HG02678 (cell line): ENCODE data around the gene METTL23.
"Not testable (repeated sequence)": the region's sequence is repeated elsewhere in the genome, so short reads cannot be mapped to it uniquely, and the experiment has no call there.

ENCODE experiments used
- ATAC-seq: cut with Tn5 transposase; IDR thresholded peaks from one replicate; pipeline ENCODE4 v1.9.1; 2021; ENCODE audit warnings: mild to moderate bottlenecking, moderate library complexity; ENCODE audit not compliant: unreplicated experiment

METTL23 gene

GRCh38 chr17:76732734-76733617 is 6.3 kb downstream of the METTL23 start:
- no peak for ATAC-seq

- no peak for ATAC-seq
These were observed 6.9 kb downstream of the METTL23 start for GRCh38 chr17:76733618-76733957.

GRCh38 chr17:76734080-76734840 is 7.6 kb downstream of the METTL23 start:
- ATAC-seq: no peak

- ATAC-seq: no peak
These were observed 8.4 kb downstream of the METTL23 start for GRCh38 chr17:76735006-76735405.

GRCh38 chr17:76735586-76736348 is 9.1 kb downstream of the METTL23 start:
- no peak for ATAC-seq

GRCh38 chr17:76736349-76737081 is 9.9 kb downstream of the METTL23 start:
- ATAC-seq: peak; percentile 9

- peak; percentile 67 for ATAC-seq
These were observed 10.5 kb downstream of the METTL23 start, which contains the start of gene SRSF2 for GRCh38 chr17:76737082-76737675. Gene SRSF2 (minus strand): TSS chr17:76737331. CDS start chr17:76737160, 171 bp downstream.

- peak; percentile 63 for ATAC-seq
These were observed 11.2 kb downstream of the METTL23 start, which contains the start of gene MFSD11 for GRCh38 chr17:76737676-76738467. Gene MFSD11 (plus strand): TSS chr17:76738119. CDS start chr17:76738353, 234 bp downstream.

GRCh38 chr17:76738468-76738850 is 11.8 kb downstream of the METTL23 start:
- no peak for ATAC-seq

- ATAC-seq: not testable (repeated sequence)
These were observed 13.0 kb downstream of the METTL23 start for GRCh38 chr17:76739568-76740115.

GRCh38 chr17:76740329-76741118 is 13.9 kb downstream of the METTL23 start:
- no peak for ATAC-seq

- no peak for ATAC-seq
These were observed 16.3 kb downstream of the METTL23 start for GRCh38 chr17:76742958-76743357.

- no peak for ATAC-seq
These were observed 18.1 kb downstream of the METTL23 start for GRCh38 chr17:76744747-76745146.

- ATAC-seq: not testable (repeated sequence)
These were observed 19.1 kb downstream of the METTL23 start for GRCh38 chr17:76745785-76746184.

- ATAC-seq: no peak
These were observed 21.2 kb downstream of the METTL23 start for GRCh38 chr17:76747716-76748363.

GRCh38 chr17:76748657-76749056 is 22.0 kb downstream of the METTL23 start:
- ATAC-seq: no peak

GRCh38 chr17:76751416-76751993 is 24.9 kb downstream of the METTL23 start:
- no peak for ATAC-seq
